ENCODE results near the gene C4B.
"Not testable (repeated sequence)": the region's sequence is repeated elsewhere in the genome, so short reads cannot be mapped to it uniquely, and the experiment has no call there.

C4B gene

GRCh38 chr6:32064706-32065105 lies 50.1 kb downstream of the C4B start:
- H3K4me3 ChIP-seq (ENCODE audit: low read depth, low read length) = no peak overlapping the region
- ChIA-PET POLR2A (no interaction called here), CTCF (interaction anchor here (4.9 kb wide), 1 partner anchor 17 kb away, joined by 39 read pairs; no protein-coding TSS in a partner anchor)
- TF ChIP-seq CTCF (IDR thresholded peaks at IDR 0.05; ENCODE audit: insufficient read depth, low read length, missing control alignments) = no peak
- no peak for DNase-seq (ENCODE audit: low read depth, low spot score)

- H3K4me3 ChIP-seq (ENCODE audit: low read depth, low read length); CTCF ChIA-PET; POLR2A ChIA-PET; DNase-seq (ENCODE audit: low read depth, low spot score): not testable (repeated sequence)
These were observed 52.9 kb downstream of the C4B start for GRCh38 chr6:32067521-32067920.

GRCh38 chr6:32068315-32068714 lies 53.7 kb downstream of the C4B start:
- CTCF ChIA-PET, POLR2A ChIA-PET: not testable (repeated sequence)

GRCh38 chr6:32068867-32069266 lies 54.3 kb downstream of the C4B start:
- TF ChIP-seq CTCF (IDR thresholded peaks at IDR 0.05; ENCODE audit: insufficient read depth, low read length, missing control alignments) = no peak
- no peak overlapping the region for H3K4me3 ChIP-seq (ENCODE audit: low read depth, low read length)
- CTCF ChIA-PET = no interaction called here
- POLR2A ChIA-PET = no interaction called here
- DNase-seq (ENCODE audit: low read depth, low spot score) = no peak

More at GRCh38 chr6:32068315-32068714, 53.7 kb downstream of the C4B start:
- DNase-seq (ENCODE audit: low read depth, low spot score); H3K4me3 ChIP-seq (ENCODE audit: low read depth, low read length): not testable (repeated sequence)

- ChIA-PET CTCF (interaction anchor here (1.1 to 4.5 kb wide), 2 partner anchors 21 to 49 kb away, joined by 3 to 21 read pairs; no protein-coding TSS in a partner anchor), POLR2A (no interaction called here)
- DNase-seq (ENCODE audit: low read depth, low spot score) = no peak
- no peak for TF ChIP-seq CTCF (IDR thresholded peaks at IDR 0.05; ENCODE audit: insufficient read depth, low read length, missing control alignments)
- no peak overlapping the region for H3K4me3 ChIP-seq (ENCODE audit: low read depth, low read length)
These were observed 54.9 kb downstream of the C4B start for GRCh38 chr6:32069460-32069859.

GRCh38 chr6:32069878-32070515 lies 55.4 kb downstream of the C4B start:
- CTCF ChIA-PET = interaction anchor here (0.5 to 4.5 kb wide), 3 partner anchors 22 to 48 kb away, joined by 3 to 21 read pairs (median 3); no protein-coding TSS in a partner anchor
- TF ChIP-seq CTCF (IDR thresholded peaks at IDR 0.05; ENCODE audit: insufficient read depth, low read length, missing control alignments) = no peak
- POLR2A ChIA-PET = no interaction called here

GRCh38 chr6:32070814-32071543 lies 56.4 kb downstream of the C4B start:
- TF ChIP-seq CTCF (IDR thresholded peaks at IDR 0.05; ENCODE audit: insufficient read depth, low read length, missing control alignments) = no peak
- H3K4me3 ChIP-seq (ENCODE audit: low read depth, low read length) = no peak overlapping the region
- ChIA-PET POLR2A (no interaction called here), CTCF (interaction anchor here (4.5 kb wide), 1 partner anchor 23 kb away, joined by 21 read pairs; no protein-coding TSS in a partner anchor)
- no peak for DNase-seq (ENCODE audit: low read depth, low spot score)

More at GRCh38 chr6:32069878-32070515, 55.4 kb downstream of the C4B start:
- no peak overlapping the region for H3K4me3 ChIP-seq (ENCODE audit: low read depth, low read length)
- no peak for DNase-seq (ENCODE audit: low read depth, low spot score)
